Smooth muscle cell (in vitro differentiated cells): ENCODE results near the gene TASOR2. TPM values are rescaled to one million over a fixed set of nuclear protein-coding genes. Genes with fewer than 3 reads are reported as not detected.

ENCODE experiments used
- DNase-seq: peaks from one replicate; lab custom pipeline; 2025; ENCODE audit not compliant: unreplicated experiment; lab: John Stamatoyannopoulos, UW
- H2AFZ ChIP-seq: fragments of 200-600 bp; sonication (generic); 2 replicates; pipeline ENCODE4 v1.6.0; 2016; ENCODE audit warnings: antibody characterized with exemption, low read depth, mild to moderate bottlenecking
- H3F3A ChIP-seq: fragments of 200-600 bp; sonication (generic); 2 replicates; pipeline ENCODE4 v1.6.0; 2017; ENCODE audit warnings: antibody characterized with exemption, low read depth
- H3K27ac ChIP-seq: fragments of 200-600 bp; sonication (generic); 2 replicates; pipeline ENCODE4 v1.5.1; 2016; ENCODE audit warnings: low read depth, mild to moderate bottlenecking
- H3K27me3 ChIP-seq: fragments of 200-600 bp; sonication (generic); 2 replicates; pipeline ENCODE4 v1.6.1; 2016; ENCODE audit warnings: low read depth, mild to moderate bottlenecking
- H3K36me3 ChIP-seq: fragments of 200-600 bp; sonication (generic); 2 replicates; pipeline ENCODE4 v1.5.1; 2016; ENCODE audit warnings: low read depth
- H3K4me1 ChIP-seq: fragments of 200-600 bp; sonication (generic); 2 replicates; pipeline ENCODE4 v1.5.1; 2016; ENCODE audit warnings: low read depth
- H3K4me2 ChIP-seq: fragments of 200-600 bp; sonication (generic); 2 replicates; pipeline ENCODE4 v1.6.0; 2016; ENCODE audit warnings: mild to moderate bottlenecking
- H3K4me3 ChIP-seq: fragments of 200-600 bp; sonication (generic); 2 replicates; pipeline ENCODE4 v1.5.1; 2016; ENCODE audit warnings: mild to moderate bottlenecking
- H3K79me2 ChIP-seq: fragments of 200-600 bp; sonication (generic); 2 replicates; pipeline ENCODE4 v1.6.0; 2016; ENCODE audit warnings: low read depth, mild to moderate bottlenecking
- H3K9ac ChIP-seq: fragments of 200-600 bp; sonication (generic); 2 replicates; pipeline ENCODE4 v1.6.0; 2016; ENCODE audit warnings: low read depth
- H3K9me3 ChIP-seq: fragments of 200-600 bp; sonication (generic); replicated peaks from 2 replicates; pipeline ENCODE4 v1.5.1; 2016; ENCODE audit warnings: low read depth
- H4K20me1 ChIP-seq: fragments of 200-600 bp; sonication (generic); 2 replicates; pipeline ENCODE4 v1.6.0; 2016; ENCODE audit warnings: low read depth
- CTCF ChIP-seq: fragments of 200-600 bp; sonication (generic); IDR thresholded peaks from 2 replicates; pipeline ENCODE4 v1.5.1; 2017; ENCODE audit warnings: borderline replicate concordance, mild to moderate bottlenecking, antibody characterized with exemption; ENCODE audit not compliant: insufficient read depth, poor library complexity, severe bottlenecking
- WGBS: methylation state at CpG from one replicate; pipeline ENCODE4 v1.1.7; 2016; ENCODE audit warnings: low lambda C conversion rate; 5-methylcytosine and 5-hydroxymethylcytosine counted together
- polyA plus RNA-seq: library from polyadenylated mRNA; unstranded; fragments of >200 nt; fragmentation: Nextera tagmentation; extraction: Ambion mirVana; gene quantifications from 2 replicates; pipeline ENCODE4 v1.2.1, GENCODE V29; 2016
- total RNA-seq: library from RNA; depleted of rRNA; stranded (reverse); fragments of >200 nt; gene quantifications from 2 replicates; pipeline ENCODE4 v1.2.3, GENCODE V29; 2014

Gene TASOR2
- total and polyA plus RNA-seq, 2 experiments from 2014 or later: 15.4 to 132 TPM

DNA sequence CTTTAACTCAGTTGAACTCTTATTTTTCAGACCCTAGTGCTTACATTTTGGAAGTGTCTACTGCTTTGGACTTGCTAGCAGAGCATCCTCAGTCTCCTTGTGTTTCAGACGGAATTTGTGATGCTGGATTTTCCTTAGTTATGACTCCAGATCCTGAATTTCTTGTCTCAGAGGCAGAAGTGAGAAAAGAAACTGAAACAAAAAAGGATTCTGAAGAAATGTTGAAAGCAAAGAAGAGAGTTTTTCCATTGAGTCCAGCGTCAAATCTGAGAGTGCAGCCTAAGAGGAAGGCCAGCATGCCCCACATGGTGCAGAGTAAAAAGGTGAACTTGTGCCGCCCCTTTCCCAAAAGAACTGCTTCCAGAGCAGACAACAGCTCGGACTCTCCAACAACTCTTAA is 46.1 kb downstream of the TASOR2 start:
- no peak overlapping the region for H3K4me3 ChIP-seq
- H3K79me2 ChIP-seq: peaks cover 3% of the 10 kb centered on the region
- peaks cover 20% of the 10 kb centered on the region for H3K36me3 ChIP-seq
- DNase-seq: no peak
- TF ChIP-seq CTCF: no peak
- H4K20me1 ChIP-seq: peaks cover 3% of the 10 kb centered on the region
- no peaks in the 10 kb centered on the region for H3K27me3 ChIP-seq
- no peak overlapping the region for H3K27ac ChIP-seq
- H3F3A ChIP-seq: no peaks in the 10 kb centered on the region
- no peak overlapping the region for H3K4me2 ChIP-seq
- 97% methylated on average over 4 of the region's 4 CpGs for WGBS
- no peak overlapping the region for H3K9ac ChIP-seq
- no peaks in the 10 kb centered on the region for H3K9me3 ChIP-seq
- H2AFZ ChIP-seq: no peak overlapping the region
- no peaks in the 10 kb centered on the region for H3K4me1 ChIP-seq

DNA sequence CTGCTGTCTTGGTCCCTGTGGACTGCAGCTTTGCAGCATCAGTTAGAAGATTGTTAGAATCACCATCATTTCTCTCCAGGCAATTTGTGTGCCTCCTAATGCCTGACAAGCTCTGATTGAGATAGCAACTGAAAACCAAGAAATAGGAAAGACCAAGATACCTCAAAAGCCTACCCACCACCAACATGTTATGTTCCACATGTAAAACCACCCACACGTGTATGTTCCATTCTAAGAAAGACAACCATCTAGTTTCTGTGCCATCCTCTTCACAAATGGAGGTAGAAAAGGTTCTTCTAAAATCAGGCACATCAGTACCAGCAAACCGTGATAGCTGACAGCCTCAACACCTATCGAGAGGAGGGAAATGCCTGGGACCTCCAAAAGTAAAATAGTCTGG is 46.9 kb downstream of the TASOR2 start:
- Histone ChIP-seq H3K36me3 (peaks cover 20% of the 10 kb centered on the region), H3K79me2 (peaks cover 3% of the 10 kb centered on the region), H3F3A (no peaks in the 10 kb centered on the region), H3K4me1 (no peaks in the 10 kb centered on the region), H3K4me3 (no peak overlapping the region), H3K27me3 (no peaks in the 10 kb centered on the region), H4K20me1 (peaks cover 4% of the 10 kb centered on the region), H3K9me3 (no peaks in the 10 kb centered on the region), H3K4me2 (no peak overlapping the region), H3K9ac (no peak overlapping the region), H3K27ac (no peak overlapping the region), H2AFZ (no peak overlapping the region)
- TF ChIP-seq CTCF: no peak
- 96% methylated on average over 3 of the region's 3 CpGs for WGBS
- DNase-seq: no peak

DNA sequence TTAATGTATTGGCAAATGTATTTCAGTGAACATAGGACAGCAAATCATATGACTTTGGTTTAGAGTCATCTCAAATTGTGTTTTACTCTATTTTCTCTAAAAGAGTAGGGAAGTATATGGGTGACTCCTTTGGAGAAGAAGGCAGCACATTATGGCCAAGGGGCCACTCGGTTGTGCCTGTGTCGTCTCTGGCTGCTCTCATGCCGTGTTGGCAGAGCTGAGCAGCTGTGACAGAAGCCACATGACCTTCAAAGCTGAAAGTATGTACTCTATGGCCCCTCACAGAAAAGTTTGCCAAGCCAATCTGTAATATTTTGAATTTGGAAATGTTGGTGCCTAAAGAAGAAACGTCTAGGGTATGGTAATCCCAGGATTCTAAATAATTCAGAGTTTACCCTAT is 47.5 kb downstream of the TASOR2 start:
- 85% methylated on average over 4 of the region's 4 CpGs for WGBS
- DNase-seq: no peak
- Histone ChIP-seq H3K9ac (no peak overlapping the region), H4K20me1 (peaks cover 10% of the 10 kb centered on the region), H3K4me1 (no peaks in the 10 kb centered on the region), H3K36me3 (peaks cover 20% of the 10 kb centered on the region), H3K4me2 (no peak overlapping the region), H3K79me2 (peaks cover 6% of the 10 kb centered on the region), H3K27ac (no peak overlapping the region), H3K9me3 (no peaks in the 10 kb centered on the region), H2AFZ (no peak overlapping the region), H3K4me3 (no peak overlapping the region), H3F3A (no peaks in the 10 kb centered on the region), H3K27me3 (no peaks in the 10 kb centered on the region)
- no peak for TF ChIP-seq CTCF

Other genes with a start within 250 kb of the TASOR2 start
- 15.1 and 24.3 TPM in 2 replicates for gene CALML5, start 185.3 kb upstream of the TASOR2 start, total RNA-seq
- gene CALML5, start 185.3 kb upstream of the TASOR2 start, polyA plus RNA-seq: 16.5 and 18.1 TPM in 2 replicates
- 0.04 and 0.49 TPM in 2 replicates for gene CALML3, start 159.9 kb upstream of the TASOR2 start, total RNA-seq
- 0.20 TPM in 1 of 2 replicates, not detected in the other for gene CALML3, start 159.9 kb upstream of the TASOR2 start, polyA plus RNA-seq
- 12.6 and 22.6 TPM in 2 replicates for gene ASB13, start 18.2 kb upstream of the TASOR2 start, total RNA-seq
- gene ASB13, start 18.2 kb upstream of the TASOR2 start, polyA plus RNA-seq: 26.4 and 34.7 TPM in 2 replicates
- 334 and 400 TPM in 2 replicates for gene GDI2, start 128.6 kb downstream of the TASOR2 start, total RNA-seq
- 172 and 186 TPM in 2 replicates for gene GDI2, start 128.6 kb downstream of the TASOR2 start, polyA plus RNA-seq
- 2.7 and 4.6 TPM in 2 replicates for gene ANKRD16, start 205.1 kb downstream of the TASOR2 start, total RNA-seq
- gene ANKRD16, start 205.1 kb downstream of the TASOR2 start, polyA plus RNA-seq: 3.7 and 10.3 TPM in 2 replicates
- 58.2 and 70.0 TPM in 2 replicates for gene FBH1, start 205.4 kb downstream of the TASOR2 start, total RNA-seq
- gene FBH1, start 205.4 kb downstream of the TASOR2 start, polyA plus RNA-seq: 68.4 and 84.2 TPM in 2 replicates